Motor neuron (in vitro differentiated cells): ENCODE measurements around the gene SMTNL2. TPM values are rescaled to one million over a fixed set of nuclear protein-coding genes. Genes with fewer than 3 reads are reported as not detected.
A peak's percentile ranks its signal among the peaks of the same experiment; 100 is the strongest.

Experiments used
- ATAC-seq, 8 experiments: fragments of 200-7000 bp; cut with Tn5 transposase; replicated peaks in 6 of 8; 2 replicates each; pipeline ENCODE4 v1.8.0; 2021; ENCODE audit warnings: mild to moderate bottlenecking in 8 of 8, moderate library complexity in 8 of 8
- H3K27ac ChIP-seq, 2 donors: fragments of 250-450 bp; sonication (Bioruptor Pico); 2 replicates each; pipeline ENCODE4 v1.9.0; 2021; ENCODE audit warnings: antibody characterized with exemption in 2 of 2, mild to moderate bottlenecking in 2 of 2, moderate library complexity in 1 of 2
- H3K4me1 ChIP-seq, 2 donors: fragments of 250-450 bp; sonication (Bioruptor Pico); replicated peaks in 1 of 2; 2 replicates each; pipeline ENCODE4 v1.6.1; 2021; ENCODE audit warnings: antibody characterized with exemption in 2 of 2, mild to moderate bottlenecking in 2 of 2, moderate library complexity in 1 of 2
- H3K4me3 ChIP-seq, 5 donors: fragments of 250-450 bp; sonication (Bioruptor Pico); 2 replicates each; pipeline ENCODE4 v1.9.0; 2021; ENCODE audit warnings: antibody characterized with exemption in 5 of 5, mild to moderate bottlenecking in 5 of 5, moderate library complexity in 4 of 5
- WGBS, 10 experiments: fragments of 450-650 bp; shearing (Covaris generic); methylation state at CpG; one replicate each; pipeline ENCODE4 v1.0.0; 2022; 5-methylcytosine and 5-hydroxymethylcytosine counted together
- in situ Hi-C, 9 experiments: fragments of 400-800 bp; cut with MboI; loops; one replicate each; pipeline ENCODE4 v1.15.0; 2021; ENCODE audit warnings: low sequenced_read_pairs in 9 of 9, low pct_unique_long_range_greater_than_20kb in 2 of 9; ENCODE audit not compliant: unreplicated experiment in 9 of 9
- total RNA-seq, 8 experiments: library from RNA; unstranded; fragments of 300-600 nt; gene quantifications; 2 replicates each; pipeline versions ENCODE4 v1.2.3 to v1.2.4, GENCODE V29; 2022

The SMTNL2 gene
- total RNA-seq, 8 experiments from 2014 or later: 0.20 to 13.5 (median 0.82) TPM

DNA sequence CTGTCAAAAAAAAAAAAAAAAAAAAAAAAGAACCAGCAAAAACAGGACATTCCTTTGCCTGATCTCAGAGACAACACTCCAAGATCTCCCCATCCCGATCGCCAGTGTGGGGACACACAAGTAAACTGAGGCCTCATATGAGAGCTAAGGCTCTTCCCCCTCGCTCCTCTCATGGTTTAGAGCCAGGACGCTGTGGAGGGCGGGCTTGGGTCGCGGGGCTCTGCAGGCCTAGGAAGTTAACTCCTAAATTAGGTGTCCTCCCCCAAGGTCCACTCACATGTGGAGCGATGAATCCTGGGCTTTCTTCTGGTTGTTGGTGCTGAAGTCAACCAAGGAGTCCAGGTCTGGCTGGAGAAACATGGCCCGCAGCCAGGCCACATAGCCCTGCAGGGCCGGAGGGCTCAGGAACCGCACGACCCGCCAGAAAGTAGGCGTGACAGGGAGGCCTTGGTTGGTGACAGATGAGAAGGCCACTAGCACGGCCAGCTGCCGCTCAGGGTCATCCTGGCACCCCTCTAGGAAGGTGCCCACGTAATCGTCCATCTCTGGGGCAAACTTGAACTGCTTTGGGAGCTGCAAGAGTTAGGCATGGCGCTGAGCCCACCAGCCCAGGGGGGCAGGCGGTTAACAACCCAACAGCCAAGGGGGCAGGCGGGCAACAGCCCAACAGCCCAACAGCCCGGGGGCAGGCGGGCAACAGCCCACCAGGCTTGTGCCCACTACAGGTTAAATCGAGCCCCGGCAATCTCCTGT, 34.4 kb upstream of the SMTNL2 start:
- Histone ChIP-seq H3K4me3 (no peak overlapping the region), H3K4me1 (peaks cover 3 to 5% of the 10 kb centered on the region in 2 donors), H3K27ac (no peak overlapping the region)
- no peak for ATAC-seq
- in situ Hi-C loops: no loop called here
- 78 to 100% (median 95%) methylated on average over 1 to 8 of the region's 25 CpGs; no CpG with 5 or more reads in 1 of the 10 experiments for WGBS, 10 experiments

- 90 to 100% (median 100%) methylated on average over 1 to 11 of the region's 16 CpGs; no CpG with 5 or more reads in 3 of the 10 experiments for WGBS, 10 experiments
- Histone ChIP-seq H3K4me3 (no peak overlapping the region), H3K4me1 (peaks cover 3 to 5% of the 10 kb centered on the region in 2 donors), H3K27ac (no peak overlapping the region)
- no peak for ATAC-seq
- in situ Hi-C loops: no loop called here
Observed at GRCh38 chr17:4550534-4551039, 33.7 kb upstream of the SMTNL2 start.

DNA sequence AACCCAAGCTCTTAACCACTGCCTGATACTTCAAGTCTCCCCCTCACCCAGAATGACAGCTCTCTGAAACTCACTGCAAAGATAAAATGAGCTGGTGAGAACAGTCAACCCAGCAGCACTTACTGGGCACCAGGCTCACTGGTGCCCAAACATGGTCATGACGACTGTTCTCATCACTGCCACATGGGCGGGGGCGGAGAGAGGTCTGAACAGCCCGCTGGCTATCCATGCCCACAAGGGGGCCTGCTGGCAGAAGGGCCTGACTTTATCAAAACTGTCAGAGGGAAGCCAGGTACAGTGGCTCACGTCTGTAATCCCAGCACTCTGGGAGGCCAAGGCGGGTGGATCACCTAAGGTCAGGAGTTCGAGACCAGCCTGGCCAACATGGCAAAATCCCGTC, 33.2 kb upstream of the SMTNL2 start:
- Histone ChIP-seq H3K4me3 (no peak overlapping the region), H3K27ac (no peak overlapping the region), H3K4me1 (peaks cover 7 to 9% of the 10 kb centered on the region in 2 donors)
- in situ Hi-C loops: no loop called here
- ATAC-seq: no peak
- 60 to 100% (median 83%) methylated on average over 1 to 5 of the region's 8 CpGs; no CpG with 5 or more reads in 4 of the 10 experiments for WGBS, 10 experiments

GRCh38 chr17:4551796-4552525, 32.4 kb upstream of the SMTNL2 start:
- in situ Hi-C loops: no loop called here
- Histone ChIP-seq H3K4me1 (peaks cover 8 to 13% of the 10 kb centered on the region in 2 donors), H3K27ac (no peak overlapping the region), H3K4me3 (no peak overlapping the region)
- 90 to 100% (median 100%) methylated on average over 1 to 12 of the region's 27 CpGs; no CpG with 5 or more reads in 3 of the 10 experiments for WGBS, 10 experiments
- ATAC-seq: no peak

DNA sequence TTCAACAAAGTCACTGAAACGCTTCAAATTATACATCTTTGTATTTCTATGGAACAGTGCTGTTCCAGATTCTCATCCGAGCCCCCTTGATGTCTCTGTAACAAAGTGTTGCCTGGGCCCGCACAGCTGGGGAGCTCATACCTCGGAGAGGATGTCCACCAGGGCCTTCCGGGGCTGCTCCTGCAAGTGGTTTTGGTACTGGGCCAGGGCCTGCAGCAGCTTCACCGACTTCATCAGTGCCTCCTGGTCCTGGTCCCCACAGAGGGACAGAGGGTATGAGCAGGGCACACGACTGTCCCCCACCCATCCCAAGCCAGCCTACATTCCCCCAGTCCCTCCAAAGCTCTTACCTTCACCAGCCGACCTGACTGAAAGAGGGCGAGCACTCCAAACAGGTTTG, 30.7 kb upstream of the SMTNL2 start:
- no peak overlapping the region for H3K27ac ChIP-seq
- H3K4me3 ChIP-seq: peak overlapping the region in 2 of 5 donors; percentile 51 to 77
- in situ Hi-C loops: no loop called here
- WGBS, 10 experiments: 55 to 100% (median 85%) methylated on average over 1 to 6 of the region's 9 CpGs
- ATAC-seq: no peak
- peaks cover 8 to 13% of the 10 kb centered on the region in 2 donors for H3K4me1 ChIP-seq

DNA sequence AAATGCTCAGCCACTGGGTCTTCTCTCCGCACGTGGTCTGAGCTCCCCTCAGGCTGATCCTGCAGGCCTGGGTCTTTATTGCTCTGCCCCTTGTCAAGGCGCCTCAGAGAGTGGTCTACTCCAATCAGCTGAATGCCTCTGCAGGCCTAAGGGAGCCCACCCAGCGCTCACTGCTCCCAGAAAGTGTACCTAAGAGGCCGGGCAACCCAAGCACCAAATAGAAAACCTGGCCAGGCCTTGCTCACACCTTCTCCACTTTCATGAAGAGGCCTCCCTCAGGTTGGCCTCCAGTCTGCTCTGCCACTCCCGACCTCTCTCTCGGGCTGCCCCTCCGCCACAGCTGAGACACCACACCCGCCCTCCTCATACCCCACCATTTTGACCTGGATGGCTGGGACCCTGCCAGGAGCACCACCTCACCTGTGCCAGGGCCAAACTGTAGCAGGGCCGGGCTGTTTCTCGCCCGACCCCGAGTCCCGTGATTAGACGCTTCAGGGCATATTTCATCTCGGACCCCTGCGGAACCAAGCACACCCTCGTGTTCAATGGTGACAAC, 29.8 kb upstream of the SMTNL2 start:
- peaks cover 8 to 13% of the 10 kb centered on the region in 2 donors for H3K4me1 ChIP-seq
- 0 to 12% (median 5%) methylated on average over 1 to 17 of the region's 18 CpGs; no CpG with 5 or more reads in 3 of the 10 experiments for WGBS, 10 experiments
- H3K27ac ChIP-seq: peak overlapping the region; percentile 11 to 70
- peak in 7 of 8 experiments; percentile 0 to 8 (median 2) for ATAC-seq
- in situ Hi-C loops: no loop called here
- H3K4me3 ChIP-seq: peak overlapping the region; percentile 51 to 77 (median 57)

DNA sequence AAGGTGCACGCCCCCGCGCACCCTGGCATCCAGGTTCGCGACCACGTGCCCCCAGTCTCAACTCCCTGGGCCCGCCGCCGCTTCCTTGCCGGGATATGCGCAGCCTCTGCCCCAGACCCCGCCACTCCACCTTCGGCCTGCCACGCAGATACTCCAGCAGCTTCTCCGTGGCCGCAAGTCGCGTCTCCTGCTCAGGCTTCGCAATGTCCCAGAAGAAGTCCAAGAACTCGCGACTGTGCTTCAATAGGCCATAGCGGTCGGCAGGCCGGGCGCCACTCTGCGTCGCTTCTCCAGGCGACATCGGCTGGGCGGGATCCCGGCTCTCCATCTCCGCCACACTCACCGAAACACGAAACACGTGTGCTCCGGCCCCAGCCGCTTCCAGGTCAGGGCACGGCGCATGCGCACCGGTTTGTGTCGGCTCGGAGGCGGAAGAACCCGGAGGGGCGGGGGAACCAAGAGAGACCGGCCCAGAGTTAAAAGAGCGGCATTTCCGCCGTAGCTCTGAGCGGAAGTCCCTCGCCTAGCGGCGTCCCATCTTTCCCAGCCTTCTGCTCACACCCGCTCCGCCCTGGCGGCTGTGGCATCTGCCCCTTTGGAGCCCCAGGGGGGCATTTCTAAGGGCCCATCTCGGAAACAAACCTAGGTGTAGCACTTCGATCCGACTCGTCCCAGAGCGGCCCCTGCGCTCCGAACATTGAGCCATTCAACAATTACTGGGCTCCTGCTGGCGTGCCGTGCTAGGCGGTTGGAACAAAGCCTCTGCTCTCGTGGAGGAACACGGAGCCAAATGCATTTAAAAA, 29.1 kb upstream of the SMTNL2 start, which contains the start of gene MYBBP1A:
Gene MYBBP1A, minus strand, starts transcription at position 388 of the 803 bp plus-strand sequence. Its CDS starts 60 bp downstream, at position 328.
- ATAC-seq: peak; percentile 86 to 98 (median 90)
- Histone ChIP-seq H3K4me1 (peaks cover 8 to 13% of the 10 kb centered on the region in 2 donors), H3K4me3 (peak within 1 kb of the TSS; percentile 51 to 77 (median 57)), H3K27ac (peak within 1 kb of the TSS; percentile 77 to 84)
- 0 to 3% (median 1%) methylated on average over 6 to 46 of the region's 69 CpGs; no CpG with 5 or more reads in 3 of the 10 experiments for WGBS, 10 experiments
- in situ Hi-C loops: no loop called here

DNA sequence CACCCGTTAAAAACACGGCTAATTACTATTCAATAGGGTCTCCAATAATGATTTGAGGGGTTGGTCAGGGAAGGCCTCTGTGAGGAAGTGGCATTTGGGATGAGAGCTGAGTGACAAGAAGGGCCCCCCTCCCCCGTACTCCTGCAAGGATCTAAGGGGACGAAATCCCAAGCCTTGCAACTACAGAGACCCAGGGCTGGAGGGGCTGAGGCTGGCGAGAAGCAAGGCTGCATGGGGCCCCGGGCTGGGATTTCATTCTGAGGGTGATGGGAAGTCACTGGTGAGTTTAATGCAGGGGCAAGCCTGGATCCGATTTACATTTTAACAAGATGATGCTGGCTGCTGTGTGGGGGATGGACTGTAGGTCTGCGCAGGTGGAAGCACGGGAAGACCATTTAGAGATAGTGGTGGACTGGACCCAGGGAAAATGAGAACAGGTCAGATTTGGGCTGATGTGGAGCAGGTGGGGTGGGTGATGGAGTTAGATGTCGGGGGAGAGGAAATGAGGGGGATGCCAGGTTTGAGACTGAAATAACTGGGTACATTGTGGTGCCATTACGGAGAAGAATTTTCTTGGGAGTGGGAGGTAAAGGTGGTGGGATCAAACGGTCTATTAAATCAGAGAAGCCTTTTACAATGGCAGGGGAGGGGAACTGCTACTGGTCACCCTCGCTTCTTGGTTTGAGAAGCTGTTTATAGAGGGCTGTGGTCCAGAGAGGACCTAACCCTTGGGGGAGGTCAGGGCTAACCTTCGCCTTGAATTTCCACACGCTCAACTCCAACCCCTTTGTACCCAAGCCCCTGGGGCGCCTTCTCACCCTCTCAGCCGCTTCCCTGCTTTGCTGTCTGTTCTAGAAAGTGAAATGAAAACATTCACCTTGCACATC, 28.2 kb upstream of the SMTNL2 start:
- H3K27ac ChIP-seq: peak overlapping the region; percentile 77 to 84

DNA sequence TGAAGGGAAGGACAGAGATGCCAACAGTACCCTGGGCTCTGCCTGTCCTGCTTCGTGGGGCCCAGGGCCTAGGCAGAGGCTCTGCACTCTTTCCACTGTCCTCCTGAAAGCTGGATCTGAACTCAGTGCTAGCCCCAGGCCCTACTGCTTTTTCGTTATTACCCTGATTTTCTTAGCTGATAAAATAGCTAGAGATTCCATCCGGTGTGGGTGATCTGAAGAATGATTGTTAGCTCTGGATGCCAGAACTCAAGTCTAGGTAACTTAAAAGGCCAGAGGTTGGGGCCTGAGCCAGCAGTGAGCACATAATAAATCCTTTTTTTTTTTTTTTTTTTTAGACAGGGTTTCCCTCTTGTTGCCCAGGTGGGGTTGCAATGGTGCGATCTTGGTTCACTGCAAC, 27.3 kb upstream of the SMTNL2 start:
- no peak for ATAC-seq
- Histone ChIP-seq H3K27ac (no peak overlapping the region), H3K4me1 (peaks cover 8 to 13% of the 10 kb centered on the region in 2 donors), H3K4me3 (no peak overlapping the region)
- in situ Hi-C loops: no loop called here
- 0 to 100% (median 70%) methylated on average over 1 to 3 of the region's 4 CpGs; no CpG with 5 or more reads in 1 of the 10 experiments for WGBS, 10 experiments

More for the DNA sequence above, 28.2 kb upstream of the SMTNL2 start:
- in situ Hi-C loops: no loop called here
- 20 to 100% (median 44%) methylated on average over 1 to 7 of the region's 17 CpGs; no CpG with 5 or more reads in 2 of the 10 experiments for WGBS, 10 experiments
- ATAC-seq: peak in 3 of 8 experiments; percentile 1 to 7 (median 1)
- H3K4me1 ChIP-seq: peaks cover 8 to 13% of the 10 kb centered on the region in 2 donors
- H3K4me3 ChIP-seq: peak overlapping the region; percentile 51 to 77 (median 57)

GRCh38 chr17:4557626-4558346, 26.5 kb upstream of the SMTNL2 start:
- peaks cover 8 to 13% of the 10 kb centered on the region in 2 donors for H3K4me1 ChIP-seq
- in situ Hi-C loops: no loop called here
- ATAC-seq: no peak
- no peak overlapping the region for H3K27ac ChIP-seq
- no peak overlapping the region for H3K4me3 ChIP-seq
- WGBS, 10 experiments: 47 to 100% (median 100%) methylated on average over 1 to 2 of the region's 6 CpGs; no CpG with 5 or more reads in 3 of the 10 experiments
